Motor neuron (in vitro differentiated cells): ENCODE results near the gene TFAP2C. TPM values are rescaled to one million over a fixed set of nuclear protein-coding genes. Genes with fewer than 3 reads are reported as not detected.
A peak's percentile ranks its signal among the peaks of the same experiment; 100 is the strongest.

Experiments used
- ATAC-seq, 8 experiments: fragments of 200-7000 bp; cut with Tn5 transposase; replicated peaks in 6 of 8; 2 replicates each; pipeline ENCODE4 v1.8.0; 2021; ENCODE audit warnings: mild to moderate bottlenecking in 8 of 8, moderate library complexity in 8 of 8
- H3K27ac ChIP-seq, 2 donors: fragments of 250-450 bp; sonication (Bioruptor Pico); 2 replicates each; pipeline ENCODE4 v1.9.0; 2021; ENCODE audit warnings: antibody characterized with exemption in 2 of 2, mild to moderate bottlenecking in 2 of 2, moderate library complexity in 1 of 2
- H3K4me1 ChIP-seq, 2 donors: fragments of 250-450 bp; sonication (Bioruptor Pico); replicated peaks in 1 of 2; 2 replicates each; pipeline ENCODE4 v1.6.1; 2021; ENCODE audit warnings: antibody characterized with exemption in 2 of 2, mild to moderate bottlenecking in 2 of 2, moderate library complexity in 1 of 2
- H3K4me3 ChIP-seq, 5 donors: fragments of 250-450 bp; sonication (Bioruptor Pico); 2 replicates each; pipeline ENCODE4 v1.9.0; 2021; ENCODE audit warnings: antibody characterized with exemption in 5 of 5, mild to moderate bottlenecking in 5 of 5, moderate library complexity in 4 of 5
- WGBS, 10 experiments: fragments of 450-650 bp; shearing (Covaris generic); methylation state at CpG; one replicate each; pipeline ENCODE4 v1.0.0; 2022; 5-methylcytosine and 5-hydroxymethylcytosine counted together
- in situ Hi-C, 9 experiments: fragments of 400-800 bp; cut with MboI; loops; one replicate each; pipeline ENCODE4 v1.15.0; 2021; ENCODE audit warnings: low sequenced_read_pairs in 9 of 9, low pct_unique_long_range_greater_than_20kb in 2 of 9; ENCODE audit not compliant: unreplicated experiment in 9 of 9
- total RNA-seq, 8 experiments: library from RNA; unstranded; fragments of 300-600 nt; gene quantifications; 2 replicates each; pipeline versions ENCODE4 v1.2.3 to v1.2.4, GENCODE V29; 2022

The TFAP2C gene
- 10 to 100 TPM in 3 of 8 experiments, under 1 TPM in 3, not detected in 2; 0.21 to 60.3 (median 23.2) TPM for total RNA-seq

DNA sequence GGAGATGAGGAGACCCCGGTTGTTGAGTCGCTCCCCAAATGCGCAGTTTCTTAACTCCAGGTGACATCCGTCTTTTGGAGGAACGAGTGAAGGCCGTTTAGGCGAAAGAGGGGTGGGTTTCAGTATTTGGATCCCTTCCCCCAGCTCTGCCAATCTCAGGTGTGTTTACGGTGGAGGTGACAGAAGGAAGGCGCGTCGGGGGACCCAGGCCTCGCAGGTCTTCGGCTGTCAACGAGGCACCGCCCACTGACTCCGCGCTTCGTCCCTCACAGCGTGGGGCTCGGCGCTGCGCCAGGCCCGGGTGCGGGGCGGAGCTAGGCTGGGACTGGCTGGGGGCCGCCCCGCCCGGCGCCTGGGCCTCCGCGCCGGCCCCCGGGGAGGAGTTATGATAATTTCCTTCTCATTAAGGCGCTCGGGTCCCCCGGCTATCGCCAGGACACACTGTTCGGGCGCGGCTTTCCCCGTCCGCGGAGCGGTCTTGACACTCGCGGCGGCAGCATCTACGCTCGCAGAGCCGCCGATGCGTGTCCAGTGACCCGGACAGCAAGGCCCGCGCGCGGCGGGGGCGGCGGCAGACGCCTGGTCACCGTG, at the start of gene TFAP2C:
Gene TFAP2C (plus strand): TSS at position 434 of the 591 bp plus-strand sequence. CDS start 239 bp downstream, outside the sequence.
- in situ Hi-C loops = no loop called here
- Histone ChIP-seq H3K4me1 (peaks cover 3 to 6% of the 10 kb centered on the region in 2 donors), H3K4me3 (peak within 1 kb of the TSS; percentile 20 to 44 (median 30)), H3K27ac (no peak within 1 kb of the TSS)
- WGBS, 10 experiments = 0% methylated on average over 5 to 6 of the region's 62 CpGs; no CpG with 5 or more reads in 8 of the 10 experiments
- peak; percentile 57 to 89 (median 86) for ATAC-seq

DNA sequence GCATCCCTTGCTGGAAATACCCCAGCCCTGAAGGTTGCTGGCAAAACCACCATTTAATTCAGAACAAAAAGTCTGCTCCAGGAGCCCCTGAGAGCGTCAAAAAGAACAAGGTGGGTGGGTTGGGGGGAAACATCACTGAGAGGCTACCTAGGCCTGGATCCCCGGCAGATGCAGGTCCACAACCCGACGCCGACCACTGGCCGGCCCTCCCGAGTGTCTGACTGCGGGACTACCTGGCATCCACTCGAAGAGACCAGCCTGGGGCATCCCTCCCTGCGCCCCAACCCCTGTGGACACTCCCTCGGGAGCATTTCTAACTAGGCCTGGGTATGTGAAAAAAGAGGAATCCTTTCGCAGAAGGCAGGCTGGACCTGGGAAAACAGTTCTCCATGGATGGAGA, 48.9 kb upstream of the TFAP2C start:
- Histone ChIP-seq H3K27ac (no peak overlapping the region), H3K4me1 (no peaks in the 10 kb centered on the region), H3K4me3 (no peak overlapping the region)
- in situ Hi-C loops = no loop called here
- 20 to 40% methylated on average over 1 to 2 of the region's 12 CpGs; no CpG with 5 or more reads in 8 of the 10 experiments for WGBS, 10 experiments
- no peak for ATAC-seq

DNA sequence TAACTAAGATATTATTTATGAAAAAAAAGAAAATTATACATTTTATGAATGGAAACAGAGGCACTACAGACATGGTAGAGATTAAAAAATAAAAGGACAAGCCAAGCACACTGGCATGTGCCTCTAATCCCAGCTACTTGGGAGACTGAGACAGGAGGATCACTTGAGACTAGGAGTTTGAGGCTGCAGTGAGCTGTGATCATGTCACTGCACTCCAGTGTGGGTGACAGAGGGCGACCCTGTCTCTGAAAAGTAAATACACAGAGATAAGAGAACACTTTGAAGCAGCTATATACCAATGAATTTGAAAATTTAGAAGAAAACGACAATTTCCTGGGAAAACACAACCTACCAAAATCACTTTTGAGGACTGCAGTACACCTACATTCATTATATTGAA, 47.4 kb upstream of the TFAP2C start:
- in situ Hi-C loops = no loop called here
- H3K4me1 ChIP-seq = no peaks in the 10 kb centered on the region
- ATAC-seq = no peak
- 13 to 80% (median 49%) methylated on average over 1 to 2 of the region's 2 CpGs for WGBS, 10 experiments
- no peak overlapping the region for H3K4me3 ChIP-seq
- H3K27ac ChIP-seq = no peak overlapping the region

DNA sequence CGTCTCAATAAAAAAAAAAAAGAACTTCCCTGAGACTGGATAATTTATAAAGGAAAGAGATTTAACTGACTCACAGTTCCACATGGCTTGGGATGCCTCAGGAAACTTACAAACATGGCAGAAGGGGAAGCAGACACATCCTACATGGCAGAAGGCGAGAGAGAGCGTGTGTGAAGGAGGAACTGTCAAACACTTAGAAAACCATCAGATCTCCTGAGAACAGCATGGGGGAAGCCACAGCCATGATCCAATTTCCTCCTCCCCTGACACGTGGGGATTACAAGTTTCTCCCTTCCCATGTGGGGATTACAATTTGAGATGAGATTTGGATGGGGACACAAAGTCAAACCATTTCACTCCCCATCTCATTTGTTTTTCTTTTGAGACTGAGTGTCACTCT, 46.6 kb upstream of the TFAP2C start:
- Histone ChIP-seq H3K27ac (no peak overlapping the region), H3K4me1 (no peaks in the 10 kb centered on the region), H3K4me3 (no peak overlapping the region)
- WGBS, 10 experiments = 43 to 100% (median 83%) methylated on average over 1 to 3 of the region's 4 CpGs; no CpG with 5 or more reads in 6 of the 10 experiments
- no peak for ATAC-seq
- in situ Hi-C loops = no loop called here

DNA sequence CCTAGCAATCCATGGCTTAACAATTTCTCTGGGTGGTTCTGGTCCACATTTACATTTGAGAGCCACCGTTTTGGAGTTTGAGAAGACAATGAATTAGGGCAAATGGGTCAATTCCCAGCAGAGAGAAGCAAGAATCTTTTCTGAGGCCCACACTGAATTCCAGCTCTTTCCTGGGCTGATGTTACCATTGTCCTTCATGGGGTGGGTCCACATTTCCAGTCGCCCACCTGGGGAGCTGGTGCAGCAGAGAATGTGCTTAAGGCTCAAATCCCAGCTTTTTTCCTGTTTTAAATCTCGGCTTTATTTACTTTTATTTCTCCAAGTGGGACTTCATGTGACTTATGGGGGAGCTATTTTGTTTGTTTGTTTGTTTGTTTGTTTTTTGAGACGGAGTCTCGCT, 44.2 kb upstream of the TFAP2C start:
- no peak for ATAC-seq
- in situ Hi-C loops = no loop called here

DNA sequence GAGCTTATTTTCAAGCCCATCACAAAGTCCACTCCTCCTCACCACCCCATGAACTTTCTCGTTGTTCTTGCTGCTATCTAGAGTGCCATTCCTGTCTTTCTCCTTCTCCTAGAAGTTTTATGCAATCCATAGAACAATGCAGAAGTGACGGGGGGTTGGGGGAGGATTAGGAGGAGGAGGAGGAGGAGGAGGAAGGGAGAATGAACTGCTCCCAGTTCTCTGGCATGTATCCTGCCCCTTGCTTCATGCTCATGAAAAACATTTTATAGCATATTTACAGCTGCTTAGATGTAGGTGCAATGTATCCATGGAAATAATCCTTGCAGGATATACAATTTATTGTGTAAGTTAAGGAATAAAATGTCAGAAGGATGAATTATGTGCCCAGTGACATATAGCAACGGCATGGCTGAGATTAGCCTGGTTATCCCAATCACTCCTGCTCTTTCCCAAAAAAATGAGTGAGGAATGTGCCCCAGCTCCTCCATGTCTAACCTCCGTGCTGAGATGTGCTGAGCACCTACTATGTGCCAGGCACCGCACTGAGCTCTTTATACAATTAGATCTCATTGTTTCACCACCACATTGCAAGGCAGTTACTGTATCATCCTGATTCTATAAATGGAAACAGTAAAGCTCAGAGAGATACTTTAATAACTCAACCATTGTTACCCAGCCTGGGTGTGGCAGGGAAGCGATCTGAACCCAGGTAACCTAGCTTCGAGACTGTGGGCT, 41.6 kb upstream of the TFAP2C start:
- in situ Hi-C loops = no loop called here
- Histone ChIP-seq H3K4me1 (no peaks in the 10 kb centered on the region), H3K4me3 (no peak overlapping the region), H3K27ac (no peak overlapping the region)
- no peak for ATAC-seq
- WGBS, 10 experiments = 0 to 100% (median 63%) methylated on average over 1 to 4 of the region's 7 CpGs; no CpG with 5 or more reads in 3 of the 10 experiments

More for the DNA sequence above, 44.2 kb upstream of the TFAP2C start:
- Histone ChIP-seq H3K4me1 (no peaks in the 10 kb centered on the region), H3K27ac (no peak overlapping the region), H3K4me3 (no peak overlapping the region)
- WGBS, 10 experiments = 37 to 90% (median 70%) methylated on average over 1 to 4 of the region's 5 CpGs

DNA sequence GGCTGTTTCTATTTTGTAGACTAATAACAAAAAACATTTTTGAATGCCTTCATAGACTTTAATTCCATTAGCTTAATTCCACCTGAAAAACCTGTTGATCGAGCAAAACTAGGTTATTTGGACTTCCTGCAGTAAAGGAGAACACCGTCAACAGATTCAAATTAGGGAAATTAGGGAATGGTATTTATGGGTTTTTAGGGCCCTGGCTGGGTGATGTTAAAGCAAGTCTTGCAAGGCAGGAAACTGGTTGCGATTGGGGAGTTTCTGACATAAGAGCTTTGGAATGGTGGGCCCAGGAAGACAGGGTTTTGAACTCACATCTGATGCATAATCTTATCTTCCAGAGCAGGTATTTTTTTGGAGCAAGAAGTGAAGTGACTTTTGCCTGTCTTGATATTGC, 40.1 kb upstream of the TFAP2C start:
- no peaks in the 10 kb centered on the region for H3K4me1 ChIP-seq
- in situ Hi-C loops = no loop called here
- no peak overlapping the region for H3K4me3 ChIP-seq
- 20 to 90% (median 80%) methylated on average over 1 to 3 of the region's 3 CpGs; no CpG with 5 or more reads in 1 of the 10 experiments for WGBS, 10 experiments
- no peak for ATAC-seq
- no peak overlapping the region for H3K27ac ChIP-seq

DNA sequence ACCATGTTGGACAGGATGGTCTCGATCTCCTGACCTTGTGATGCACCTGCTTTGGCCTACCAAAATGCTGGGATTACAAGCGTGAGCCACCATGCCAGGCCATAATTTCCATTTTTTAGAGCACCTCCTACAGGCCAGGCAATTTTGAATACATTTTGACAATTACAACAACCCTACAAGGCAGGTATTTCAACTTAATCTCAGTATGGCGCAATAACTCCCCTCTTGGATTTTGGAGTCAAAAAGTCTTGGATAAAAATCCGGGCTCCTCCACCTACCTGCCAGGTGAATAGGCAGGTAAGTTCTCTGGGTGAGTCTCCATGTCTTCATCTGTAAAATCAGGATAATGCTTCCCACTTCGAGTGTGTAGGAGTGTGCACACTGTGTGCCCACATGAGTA, 39.5 kb upstream of the TFAP2C start:
- H3K27ac ChIP-seq = no peak overlapping the region
- ATAC-seq = no peak
- H3K4me1 ChIP-seq = no peaks in the 10 kb centered on the region
- in situ Hi-C loops = no loop called here
- H3K4me3 ChIP-seq = no peak overlapping the region
- WGBS, 10 experiments = 23 to 100% (median 92%) methylated on average over 2 to 4 of the region's 5 CpGs; no CpG with 5 or more reads in 2 of the 10 experiments

DNA sequence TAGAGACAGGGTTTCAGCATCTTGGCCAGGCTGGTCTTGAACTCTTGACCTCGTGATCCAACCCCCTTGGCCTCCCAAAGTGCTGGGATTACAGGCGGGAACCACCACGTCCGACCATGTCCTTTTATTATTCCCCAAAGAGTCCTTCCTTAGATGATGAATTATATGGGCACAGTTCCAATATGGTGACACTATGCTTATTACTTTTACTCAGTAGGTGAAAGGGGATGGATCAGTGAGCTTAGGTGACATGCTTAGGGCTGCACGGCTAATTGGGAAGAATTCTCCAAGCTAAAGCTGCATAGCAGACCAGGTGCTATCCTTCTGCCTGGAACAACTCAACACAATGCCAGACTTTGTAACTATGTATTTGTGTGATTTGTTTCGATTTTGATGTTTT, 38.2 kb upstream of the TFAP2C start:
- 35 to 100% (median 67%) methylated on average over 1 to 5 of the region's 6 CpGs; no CpG with 5 or more reads in 3 of the 10 experiments for WGBS, 10 experiments
- in situ Hi-C loops = no loop called here
- Histone ChIP-seq H3K4me1 (no peaks in the 10 kb centered on the region), H3K27ac (no peak overlapping the region), H3K4me3 (no peak overlapping the region)
- ATAC-seq = no peak

DNA sequence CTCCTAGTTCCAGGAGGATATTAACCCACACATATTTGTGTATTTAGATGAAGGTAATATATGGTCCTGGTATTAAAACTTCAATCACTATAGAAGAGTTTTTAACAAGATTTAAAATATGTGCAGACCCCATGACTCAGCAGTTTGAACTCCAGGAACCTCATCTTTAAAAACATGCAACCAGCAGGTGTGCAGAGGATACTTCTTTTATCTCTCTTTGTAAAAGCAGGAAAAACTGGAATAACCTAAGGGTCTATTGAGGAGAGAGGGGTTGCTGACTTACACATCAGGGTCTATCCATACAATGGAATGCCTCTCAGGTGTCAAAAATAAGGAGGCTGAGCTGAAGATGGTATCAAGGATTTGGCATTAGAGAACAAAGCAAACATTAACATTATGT, 36.9 kb upstream of the TFAP2C start:
- Histone ChIP-seq H3K4me3 (no peak overlapping the region), H3K4me1 (no peaks in the 10 kb centered on the region), H3K27ac (no peak overlapping the region)
- in situ Hi-C loops = no loop called here
- no peak for ATAC-seq

DNA sequence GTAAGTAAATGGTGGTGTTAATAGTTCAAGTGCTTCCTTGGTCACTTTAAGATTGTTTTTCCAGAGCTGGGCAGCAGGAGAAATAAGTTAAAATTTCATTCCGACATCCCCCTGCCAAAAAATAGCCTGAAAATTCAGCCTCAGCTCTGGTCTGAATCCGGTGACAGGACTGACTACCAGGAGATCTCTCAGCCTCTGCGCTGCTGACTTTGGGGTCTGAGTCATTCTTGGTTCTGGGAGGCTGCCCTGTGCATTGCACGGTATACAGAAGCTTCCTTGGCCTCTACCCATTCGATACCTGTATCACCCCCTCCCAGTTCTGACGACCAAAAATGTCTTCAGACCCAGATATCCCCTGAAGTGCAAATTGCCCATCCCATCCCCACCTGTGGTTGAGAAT, 36.3 kb upstream of the TFAP2C start:
- ATAC-seq = no peak
- H3K4me3 ChIP-seq = no peak overlapping the region
- H3K4me1 ChIP-seq = no peaks in the 10 kb centered on the region
- H3K27ac ChIP-seq = no peak overlapping the region
- 40 to 94% (median 71%) methylated on average over 2 to 3 of the region's 6 CpGs; no CpG with 5 or more reads in 3 of the 10 experiments for WGBS, 10 experiments
- in situ Hi-C loops = no loop called here

DNA sequence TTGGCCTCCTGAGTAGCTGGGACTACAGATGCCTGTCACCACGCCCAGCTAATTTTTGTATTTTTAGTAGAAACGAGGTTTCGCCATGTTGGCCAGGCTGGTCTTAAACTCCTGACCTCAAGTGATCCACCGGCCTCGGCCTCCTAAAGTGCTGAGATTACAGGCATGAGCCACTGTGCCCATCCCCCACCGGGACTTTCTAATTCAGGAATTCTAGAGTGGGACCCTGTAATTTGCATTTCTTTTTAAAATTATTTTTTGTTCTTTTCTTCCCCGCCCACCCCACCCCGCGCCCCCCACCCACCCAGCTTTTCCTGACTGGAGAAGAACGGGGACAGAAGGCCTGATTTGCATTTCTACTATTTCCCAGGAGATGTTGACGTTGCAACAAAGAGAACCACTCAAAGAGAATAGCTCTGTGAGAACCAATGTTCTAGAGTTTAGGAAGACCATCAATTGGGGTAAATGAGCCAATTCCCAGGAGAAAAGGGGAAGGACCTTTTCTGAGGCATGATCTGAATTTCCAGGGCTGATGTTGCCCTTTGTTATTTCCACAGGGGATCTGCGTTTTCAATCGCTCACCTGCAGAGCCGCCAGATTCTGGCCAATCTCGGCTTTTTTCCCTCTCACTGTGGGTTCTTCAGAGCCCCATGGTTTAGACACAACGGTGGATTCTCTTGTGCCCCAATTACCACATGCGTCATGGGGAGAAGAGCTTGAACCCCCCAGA, 33.2 kb upstream of the TFAP2C start:
- Histone ChIP-seq H3K4me3 (no peak overlapping the region), H3K4me1 (no peaks in the 10 kb centered on the region), H3K27ac (no peak overlapping the region)
- in situ Hi-C loops = no loop called here
- no peak for ATAC-seq
- WGBS, 10 experiments = 60 to 100% (median 66%) methylated on average over 1 to 10 of the region's 17 CpGs; no CpG with 5 or more reads in 3 of the 10 experiments

DNA sequence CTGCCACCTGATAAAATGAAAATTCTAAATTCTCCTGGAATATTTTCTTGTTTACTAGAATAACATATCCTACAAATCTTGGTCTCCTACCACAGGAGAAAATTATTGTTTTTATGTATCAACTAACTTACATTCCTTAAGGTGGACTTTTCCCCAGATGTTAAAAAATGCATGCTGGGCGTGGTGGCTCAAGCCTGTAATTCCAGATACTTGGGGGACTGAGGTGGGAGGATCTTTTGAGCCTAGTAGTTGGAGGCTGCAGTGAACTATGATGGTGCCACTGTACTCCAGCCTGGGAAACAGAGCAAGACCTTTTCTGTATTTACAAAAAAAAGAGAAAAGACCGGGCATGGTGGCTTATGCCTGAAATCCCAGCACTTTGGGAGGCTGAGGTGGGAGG, 27.9 kb upstream of the TFAP2C start:
- no peak overlapping the region for H3K27ac ChIP-seq
- H3K4me1 ChIP-seq = no peaks in the 10 kb centered on the region
- in situ Hi-C loops = no loop called here
- ATAC-seq = no peak
- H3K4me3 ChIP-seq = no peak overlapping the region
- whole genome bisulfite sequencing, 10 experiments = 0 to 100% (median 63%) methylated on average over 1 to 2 of the region's 2 CpGs; no CpG with 5 or more reads in 3 of the 10 experiments
